ENCODE results near the gene CTSS.

The CTSS gene

DNA sequence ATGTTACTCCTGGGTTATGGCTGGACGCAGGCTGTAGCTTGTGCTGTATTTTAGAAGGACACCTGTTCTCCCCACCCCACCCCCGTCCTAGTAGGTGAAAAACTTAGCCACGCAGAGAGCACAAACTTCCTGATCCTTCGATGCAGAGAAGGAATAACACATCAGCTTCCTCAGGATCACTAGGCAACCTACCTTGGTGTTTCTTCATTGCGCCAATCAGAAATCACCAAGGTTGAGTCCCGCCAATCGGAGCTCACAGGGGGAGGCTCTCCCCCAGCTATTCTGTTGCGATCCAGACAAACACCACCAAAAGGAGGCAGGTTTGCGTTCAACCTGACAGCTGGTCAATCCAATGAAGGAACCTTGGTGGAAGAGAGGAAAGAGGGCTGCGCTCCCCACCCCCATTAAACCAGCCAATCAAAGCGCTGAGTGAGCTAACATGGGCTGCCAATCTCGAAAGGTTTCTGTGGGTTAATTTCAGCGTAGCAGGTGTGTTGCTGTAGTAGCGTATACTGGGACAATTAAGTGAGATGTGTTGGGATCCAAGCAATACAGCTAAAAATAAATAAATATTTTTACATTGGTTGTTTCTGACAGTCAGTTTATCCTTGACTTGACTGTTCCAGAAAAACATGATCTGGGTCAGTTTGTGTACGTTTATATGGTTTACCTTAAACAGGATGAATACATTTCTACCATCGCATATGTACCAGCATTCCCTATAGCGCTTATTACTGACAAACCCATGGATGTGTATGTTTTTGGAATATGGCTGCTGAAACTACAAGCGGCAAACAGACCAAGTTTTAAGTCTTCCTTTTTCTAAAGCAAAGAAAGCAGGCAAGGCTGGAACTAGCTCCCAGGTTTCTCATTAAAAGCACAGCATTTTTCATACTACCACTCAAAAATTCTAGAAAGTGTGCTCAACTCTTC, 68.3 kb downstream of the CTSS start, which contains the start of gene GOLPH3L:
Gene GOLPH3L, minus strand, starts transcription at position 160 of the 933 bp plus-strand sequence. CDS start 2,316 bp downstream, outside the sequence.
- peak; percentile 98 for DNase-seq (ENCODE audit: low spot score)

DNA sequence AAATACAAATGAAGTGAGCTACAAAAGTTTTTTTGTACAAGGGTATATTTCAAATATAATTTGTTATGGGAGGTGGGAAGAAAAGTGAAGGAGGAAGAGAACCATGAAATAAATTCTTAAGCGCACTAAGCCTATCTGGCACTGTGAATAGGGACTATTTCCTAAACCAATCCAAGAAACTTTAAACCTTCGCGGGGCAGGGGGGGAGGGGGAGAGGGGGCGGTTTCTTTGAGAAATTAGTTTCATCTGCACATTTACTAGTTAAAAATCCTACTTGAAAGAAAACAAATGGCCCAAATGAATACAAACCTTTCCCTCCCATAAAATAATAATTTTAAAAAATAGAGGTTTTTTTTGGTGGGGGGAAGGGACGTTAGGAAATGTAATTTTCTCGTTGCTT, 69.0 kb downstream of the CTSS start:
- DNase-seq (ENCODE audit: low spot score), result peak; percentile 22

DNA sequence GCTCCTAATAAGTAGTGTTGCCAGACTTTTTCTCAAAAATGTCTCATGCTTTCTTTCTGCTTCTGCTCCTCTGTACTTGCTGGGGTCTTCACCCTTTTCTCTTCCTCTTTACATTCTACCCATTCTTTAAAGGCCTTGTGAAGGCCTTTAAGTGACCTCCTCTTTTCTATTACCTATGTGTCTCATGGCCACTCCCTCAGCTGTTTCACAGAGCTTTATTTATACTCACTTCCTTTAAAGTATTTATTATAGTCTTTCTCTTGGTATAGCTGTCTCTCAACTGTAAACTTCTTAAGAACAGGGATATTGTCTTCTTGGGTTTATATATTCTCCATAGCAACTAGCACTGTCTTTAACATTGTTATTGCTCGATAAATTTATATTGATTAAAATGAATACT, 69.4 kb downstream of the CTSS start:
- DNase-seq (ENCODE audit: low spot score), result no peak

DNA sequence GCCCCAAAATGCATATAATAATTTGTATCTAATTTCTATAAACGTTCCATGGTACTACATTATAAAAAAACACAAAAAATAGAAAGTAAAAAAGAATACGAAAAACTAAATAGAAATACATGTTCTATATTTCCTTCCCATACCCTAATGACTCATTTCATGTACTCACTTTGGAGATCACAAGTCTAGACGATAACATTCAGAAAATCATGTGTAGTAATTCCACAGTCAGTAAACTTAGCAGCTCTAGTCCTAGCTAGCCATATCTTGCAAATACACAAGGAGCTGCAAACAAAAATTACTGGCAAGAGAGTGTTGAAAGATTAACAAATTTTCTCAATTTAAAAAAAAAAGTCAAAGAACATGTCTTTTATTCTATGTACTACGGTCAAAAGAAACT, 70.0 kb downstream of the CTSS start:
- DNase-seq (ENCODE audit: low spot score), result no peak

DNA sequence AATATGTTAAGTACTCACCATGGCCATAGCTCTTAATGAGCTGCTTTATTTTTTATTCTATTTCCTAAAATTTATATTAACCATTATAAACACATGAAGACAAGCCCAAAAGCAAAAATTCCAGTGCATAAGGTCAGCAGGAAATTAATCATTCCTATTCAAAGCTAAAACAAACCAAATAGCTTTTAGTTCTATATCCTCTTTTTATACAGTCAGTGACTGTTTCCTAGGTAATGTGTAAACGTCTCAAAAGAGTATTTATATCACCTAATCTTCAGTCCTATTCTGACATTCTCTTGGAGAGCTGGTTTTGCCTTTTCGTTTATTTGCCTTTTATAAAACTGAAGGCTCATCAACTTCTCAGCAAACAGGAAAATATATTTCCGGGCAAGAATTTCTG, 72.9 kb downstream of the CTSS start:
- no peak for DNase-seq (ENCODE audit: low spot score)

DNA sequence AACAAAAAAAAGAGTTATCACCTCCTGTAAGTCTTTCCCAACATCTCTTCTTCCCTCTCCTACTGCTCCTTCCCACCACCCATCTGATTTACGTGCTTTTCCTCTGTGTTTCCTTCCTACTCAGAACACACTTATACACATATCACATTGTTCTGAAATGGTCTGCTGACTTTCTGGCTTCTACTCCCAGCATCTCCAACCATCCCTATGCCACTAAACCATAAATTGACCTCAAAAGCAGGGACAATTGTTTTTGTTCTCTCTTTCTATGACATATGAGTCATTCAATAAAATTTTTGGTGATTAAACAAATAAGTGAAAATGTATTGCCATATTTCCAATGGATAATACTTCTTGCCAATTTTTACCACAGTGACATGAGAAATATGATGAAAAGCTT, 76.8 kb downstream of the CTSS start:
- DNase-seq (ENCODE audit: low spot score), result no peak

DNA sequence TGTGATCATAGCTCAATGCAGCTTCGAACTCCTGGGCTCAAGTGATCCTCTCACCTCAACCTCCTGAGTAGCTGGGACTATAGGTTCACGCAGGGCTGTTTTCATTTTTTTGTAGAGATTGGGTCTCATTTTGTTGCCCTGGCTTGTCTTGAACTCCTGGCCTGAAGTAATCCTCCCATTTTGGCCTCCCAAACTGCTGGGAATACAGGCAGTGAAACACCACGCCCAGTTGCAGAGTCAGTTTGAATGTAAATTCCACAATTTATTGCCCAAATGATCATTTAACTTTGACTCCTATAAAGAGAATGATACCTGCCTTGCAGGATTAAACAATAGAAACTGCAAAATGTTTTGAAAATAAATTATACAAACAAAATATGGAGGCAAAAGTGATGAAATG, 79.3 kb downstream of the CTSS start:
- no peak for DNase-seq (ENCODE audit: low spot score)

DNA sequence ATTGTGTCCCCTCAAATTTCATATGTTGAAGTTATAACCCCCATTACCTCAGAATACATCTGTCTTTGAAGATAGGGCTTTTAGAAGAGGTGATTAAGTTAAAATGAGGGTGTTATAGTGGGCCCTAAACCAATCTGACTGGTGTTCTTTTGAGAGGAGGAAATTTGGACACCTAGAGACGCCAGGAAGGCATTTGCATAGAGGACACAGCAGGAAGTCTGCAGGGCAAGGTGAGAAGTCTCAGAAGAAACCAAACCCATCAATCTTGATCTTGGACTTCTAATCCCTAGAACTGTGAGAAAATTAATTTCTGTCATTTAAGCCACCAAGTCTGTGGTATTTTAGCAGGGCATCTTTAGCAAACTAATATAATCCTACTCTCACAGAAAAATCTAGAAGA, 81.7 kb downstream of the CTSS start:
- no peak for DNase-seq (ENCODE audit: low spot score)
